Stimulated activated CD8-positive, alpha-beta memory T cell treated with anti-CD3 and anti-CD28 coated beads, Interleukin-4, amount 100 ng/mL, for 24 hours (primary cell): ENCODE measurements around the gene PLEKHG3.

Experiments used
- DNase-seq: peaks from one replicate; pipeline ENCODE4 v3.0.0-alpha.2; 2020; ENCODE audit warnings: low read depth

The PLEKHG3 gene

GRCh38 chr14:64708148-64709004, 4.2 kb downstream of the PLEKHG3 start:
- DNase-seq = no peak

DNA sequence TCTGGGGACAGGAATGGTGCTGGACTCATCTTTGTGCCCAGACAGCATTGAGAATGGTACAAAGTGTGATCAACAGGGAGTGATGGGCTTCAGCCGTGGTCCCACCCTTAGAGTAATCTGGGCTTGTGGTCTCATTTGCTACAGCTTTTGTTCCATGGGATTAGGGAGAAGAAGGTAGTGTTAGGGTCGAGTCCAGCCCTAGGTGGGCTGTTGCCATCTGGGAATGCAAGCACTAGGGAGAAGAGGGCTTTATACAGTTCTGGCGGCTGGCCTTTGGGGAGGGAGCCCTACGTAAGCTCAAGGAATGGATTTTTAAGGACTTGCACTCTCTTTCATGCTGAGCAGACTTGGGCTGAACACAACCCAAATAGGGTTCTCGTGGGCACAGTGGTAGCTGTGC, 4.9 kb downstream of the PLEKHG3 start:
- DNase-seq = no peak

DNA sequence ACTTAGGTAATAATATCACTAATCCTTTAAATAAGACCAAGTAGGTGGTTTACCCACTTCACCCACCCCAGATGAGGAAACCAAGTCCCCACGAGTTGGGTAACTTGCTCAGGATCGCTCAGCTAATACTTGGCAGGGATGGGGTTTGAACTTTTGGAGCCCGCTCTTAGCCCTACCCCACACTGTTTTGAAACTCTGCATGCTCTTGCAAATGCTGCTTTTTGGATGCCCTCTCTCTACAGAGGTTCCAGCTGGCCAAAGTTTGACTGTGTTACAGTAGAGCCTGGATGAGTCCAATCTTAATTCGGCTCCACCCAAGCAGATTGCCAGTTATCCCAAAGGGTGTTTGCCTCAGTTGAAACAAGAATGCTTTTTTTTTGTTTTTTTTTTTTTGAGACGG, 6.8 kb downstream of the PLEKHG3 start:
- DNase-seq = no peak

- DNase-seq = no peak
Measured at GRCh38 chr14:64713677-64714076, 9.5 kb downstream of the PLEKHG3 start.

- DNase-seq = no peak
Measured at GRCh38 chr14:64714432-64715025, 10.3 kb downstream of the PLEKHG3 start.

GRCh38 chr14:64715146-64715627, 11.0 kb downstream of the PLEKHG3 start:
- DNase-seq = no peak

DNA sequence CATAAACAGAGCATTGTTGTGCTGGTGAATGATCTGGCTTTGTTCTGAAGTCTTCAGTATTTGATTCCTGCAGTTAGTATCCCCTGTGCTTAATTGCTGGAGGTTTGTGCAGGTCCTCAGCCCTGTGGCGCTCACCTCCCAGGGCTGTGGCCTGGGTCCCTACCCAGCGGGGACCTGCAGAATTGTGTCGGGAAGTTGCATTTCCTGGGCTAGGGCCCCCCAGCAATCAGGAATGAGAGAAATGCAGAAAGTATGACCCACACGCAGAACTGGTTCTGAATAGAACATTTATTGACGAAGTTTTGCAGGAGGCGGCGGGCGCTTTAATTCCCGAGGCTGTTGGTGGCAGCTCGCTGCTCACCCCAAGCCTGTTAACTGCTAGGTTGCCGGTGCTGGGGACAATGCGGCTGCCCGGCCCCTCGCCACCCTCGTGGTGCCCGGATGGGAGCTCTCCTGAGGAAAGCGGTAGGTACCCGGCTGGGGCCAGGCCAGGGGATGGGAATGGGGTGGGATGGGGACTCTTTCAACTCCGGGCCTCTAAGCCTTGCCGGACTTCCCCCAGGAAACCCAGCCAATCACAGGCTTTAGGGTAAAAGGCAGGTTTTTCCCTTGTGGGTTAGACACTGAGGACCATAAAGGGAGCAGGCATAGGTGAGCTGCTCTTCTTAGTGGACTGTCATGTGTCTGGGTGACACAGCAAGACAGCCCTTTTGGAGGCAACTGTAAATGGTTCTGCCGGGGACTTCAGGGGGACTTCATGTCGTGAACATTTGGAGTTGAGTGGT, 11.6 kb downstream of the PLEKHG3 start:
- no peak for DNase-seq

GRCh38 chr14:64717870-64718269, 13.6 kb downstream of the PLEKHG3 start:
- DNase-seq = no peak

- DNase-seq = no peak
Measured at GRCh38 chr14:64718762-64719161, 14.5 kb downstream of the PLEKHG3 start.

DNA sequence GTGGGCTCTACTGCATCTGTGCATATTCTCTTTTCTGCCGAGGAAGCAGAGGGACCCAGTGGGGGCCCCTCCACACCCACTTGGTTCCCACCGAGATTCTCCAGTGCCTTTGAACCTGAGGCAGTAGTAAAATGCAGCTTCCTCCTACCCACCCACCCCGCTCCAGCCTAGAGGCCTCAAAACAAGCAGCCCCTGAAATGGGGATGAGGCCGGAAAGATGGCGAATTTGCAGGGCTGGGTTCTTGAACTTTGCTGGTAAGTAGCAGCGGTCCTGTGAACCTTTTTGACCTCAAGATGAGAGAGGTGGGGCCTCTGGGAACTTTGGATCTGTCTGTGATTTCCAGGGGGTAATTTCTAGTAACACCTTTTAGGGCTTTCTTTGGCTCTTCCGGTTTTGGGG, 15.4 kb downstream of the PLEKHG3 start:
- no peak for DNase-seq

DNA sequence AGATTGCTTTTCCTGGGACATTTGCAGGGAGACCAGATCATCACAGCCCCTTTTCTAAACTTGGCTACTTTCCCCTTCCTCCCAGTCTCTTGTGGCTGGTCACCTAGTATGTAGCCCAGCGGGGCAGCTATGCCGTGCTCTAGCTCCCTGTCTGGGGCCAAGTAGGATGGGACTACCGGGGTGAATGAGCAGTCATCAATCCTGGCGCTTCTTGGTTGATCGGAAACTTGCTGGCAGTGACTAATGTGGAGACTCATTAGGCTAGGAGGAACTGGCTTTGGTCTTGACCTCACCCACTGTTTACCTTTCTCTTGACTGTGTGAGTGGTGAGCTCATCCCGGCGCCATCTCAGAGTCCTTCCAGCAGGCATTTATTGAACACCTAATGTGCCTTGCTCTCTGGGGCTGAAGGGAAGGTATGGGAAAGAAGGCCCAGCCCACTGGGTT, 15.9 kb downstream of the PLEKHG3 start:
- DNase-seq = no peak

DNA sequence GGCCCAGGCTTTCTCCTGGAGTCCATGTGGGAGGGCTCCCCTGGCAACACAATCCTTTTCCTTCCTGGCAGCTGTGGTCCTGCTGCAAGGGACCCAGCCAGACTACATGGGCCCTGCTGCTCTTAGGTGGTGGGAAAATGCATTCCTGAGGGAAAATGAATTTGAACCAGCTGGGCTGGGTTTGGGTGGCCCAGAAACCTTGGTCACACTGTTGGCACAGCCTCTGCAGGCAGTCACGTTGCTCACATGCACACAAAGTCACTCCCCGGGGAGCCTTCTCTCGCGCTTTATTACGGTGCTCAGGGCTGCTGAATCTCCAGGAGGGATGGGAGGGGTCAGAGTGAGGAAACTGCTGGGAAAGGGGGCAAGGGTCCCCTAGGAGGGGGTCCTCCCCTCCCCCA, 17.2 kb downstream of the PLEKHG3 start:
- no peak for DNase-seq

GRCh38 chr14:64721899-64722298, 17.7 kb downstream of the PLEKHG3 start:
- DNase-seq = no peak

GRCh38 chr14:64722842-64723447, 18.7 kb downstream of the PLEKHG3 start:
- no peak for DNase-seq

- DNase-seq = no peak
Measured at GRCh38 chr14:64723691-64724577, 19.7 kb downstream of the PLEKHG3 start.

GRCh38 chr14:64724578-64724930, 20.3 kb downstream of the PLEKHG3 start:
- DNase-seq = no peak

DNA sequence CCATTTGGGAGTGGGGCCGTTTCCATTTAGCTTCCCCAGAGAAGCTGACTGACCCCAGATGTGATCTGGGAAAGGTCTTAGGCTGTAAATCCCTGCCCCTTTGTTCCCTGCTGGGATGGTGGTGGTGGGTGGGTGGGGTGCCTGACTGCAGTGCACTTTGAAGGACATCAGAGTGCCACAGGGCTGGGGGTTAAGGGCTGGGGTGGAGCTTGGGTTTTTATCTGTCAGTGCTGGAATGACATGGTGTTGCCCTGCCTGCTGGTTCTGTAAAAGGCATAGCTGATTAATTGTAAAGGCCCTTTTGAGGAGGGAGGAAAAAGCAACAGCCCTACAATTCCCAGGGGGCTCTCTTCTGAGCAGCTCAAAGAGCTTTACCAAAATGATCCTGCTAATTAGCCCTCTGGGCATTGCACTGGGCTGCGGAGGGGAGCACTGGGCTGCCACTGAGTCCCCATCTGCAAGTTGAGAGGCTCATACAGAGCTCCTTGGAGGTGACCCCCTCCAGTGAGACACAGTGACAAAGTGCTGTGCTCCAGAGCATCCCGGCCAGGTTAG, 21.1 kb downstream of the PLEKHG3 start:
- DNase-seq = no peak

GRCh38 chr14:64725879-64726584, 21.8 kb downstream of the PLEKHG3 start:
- no peak for DNase-seq

DNA sequence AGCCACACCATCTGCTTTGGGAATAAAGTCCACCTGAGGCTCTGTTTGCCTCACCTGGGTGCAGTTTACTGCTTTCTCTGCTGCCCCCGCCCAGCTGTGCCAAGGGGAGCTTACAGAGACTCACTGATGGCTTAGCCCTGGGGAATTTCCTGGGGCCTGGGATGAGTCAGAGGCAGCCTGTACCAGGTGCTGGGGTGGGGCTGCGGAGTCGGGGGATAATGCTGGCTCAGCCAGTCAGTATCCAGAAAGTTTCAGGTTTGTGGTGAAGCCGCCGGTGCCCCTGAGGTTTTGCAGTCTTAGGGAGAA, 22.3 kb downstream of the PLEKHG3 start:
- DNase-seq = no peak

DNA sequence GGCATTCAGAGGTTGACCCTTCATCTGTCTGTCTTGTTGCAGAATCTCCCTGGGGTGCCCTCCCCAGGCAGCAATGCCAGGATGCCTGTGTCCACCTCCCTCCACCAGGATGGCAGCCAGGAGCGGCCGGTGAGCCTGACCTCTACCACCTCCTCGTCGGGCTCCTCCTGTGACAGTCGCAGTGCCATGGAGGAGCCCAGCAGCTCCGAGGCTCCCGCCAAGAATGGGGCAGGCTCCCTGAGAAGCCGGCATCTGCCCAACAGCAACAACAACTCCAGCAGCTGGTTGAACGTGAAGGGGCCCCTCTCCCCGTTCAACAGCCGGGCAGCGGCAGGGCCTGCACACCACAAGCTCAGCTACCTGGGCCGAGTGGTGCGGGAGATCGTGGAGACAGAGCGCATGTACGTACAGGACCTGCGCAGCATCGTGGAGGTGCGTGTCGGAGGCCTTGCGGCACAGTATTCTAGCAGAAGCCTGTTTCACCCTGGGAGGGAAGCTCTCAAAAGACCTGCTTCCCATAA, 23.4 kb downstream of the PLEKHG3 start:
- no peak for DNase-seq
